ENCODE results near the gene COQ8A.

Gene COQ8A

DNA sequence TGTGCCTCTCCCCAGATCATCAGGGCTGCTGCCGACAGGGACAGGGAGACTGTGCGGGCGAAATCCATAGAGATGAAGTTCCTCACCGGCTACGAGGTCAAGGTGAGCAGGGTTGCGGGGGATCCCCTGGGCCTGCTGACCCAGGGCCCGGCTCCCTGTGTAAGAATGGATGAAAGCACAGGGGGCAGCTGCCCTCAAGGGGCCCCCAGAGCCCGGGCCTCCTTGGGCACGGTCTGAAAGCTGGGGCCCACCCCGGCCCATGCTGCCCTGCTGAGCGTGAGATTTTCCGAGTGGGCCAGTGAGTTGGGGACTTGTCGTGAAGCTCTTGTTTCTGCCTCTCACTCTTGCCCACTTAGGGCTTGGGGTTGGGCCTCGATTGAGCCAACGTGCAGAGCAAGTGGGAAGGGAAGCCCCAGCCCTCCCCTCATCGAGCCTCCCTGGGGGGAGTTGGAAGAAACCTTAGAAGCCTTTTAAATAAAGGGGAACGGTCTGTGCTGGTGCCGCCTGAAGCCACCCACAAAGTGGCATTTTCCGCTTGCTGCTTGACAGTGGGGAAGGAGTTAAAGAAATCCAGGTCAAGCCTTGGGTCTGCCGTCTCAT is 45.2 kb downstream of the COQ8A start:
- TF ChIP-seq, protein P1, sequence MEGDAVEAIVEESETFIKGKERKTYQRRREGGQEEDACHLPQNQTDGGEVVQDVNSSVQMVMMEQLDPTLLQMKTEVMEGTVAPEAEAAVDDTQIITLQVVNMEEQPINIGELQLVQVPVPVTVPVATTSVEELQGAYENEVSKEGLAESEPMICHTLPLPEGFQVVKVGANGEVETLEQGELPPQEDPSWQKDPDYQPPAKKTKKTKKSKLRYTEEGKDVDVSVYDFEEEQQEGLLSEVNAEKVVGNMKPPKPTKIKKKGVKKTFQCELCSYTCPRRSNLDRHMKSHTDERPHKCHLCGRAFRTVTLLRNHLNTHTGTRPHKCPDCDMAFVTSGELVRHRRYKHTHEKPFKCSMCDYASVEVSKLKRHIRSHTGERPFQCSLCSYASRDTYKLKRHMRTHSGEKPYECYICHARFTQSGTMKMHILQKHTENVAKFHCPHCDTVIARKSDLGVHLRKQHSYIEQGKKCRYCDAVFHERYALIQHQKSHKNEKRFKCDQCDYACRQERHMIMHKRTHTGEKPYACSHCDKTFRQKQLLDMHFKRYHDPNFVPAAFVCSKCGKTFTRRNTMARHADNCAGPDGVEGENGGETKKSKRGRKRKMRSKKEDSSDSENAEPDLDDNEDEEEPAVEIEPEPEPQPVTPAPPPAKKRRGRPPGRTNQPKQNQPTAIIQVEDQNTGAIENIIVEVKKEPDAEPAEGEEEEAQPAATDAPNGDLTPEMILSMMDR (IDR thresholded peaks at IDR 0.05; ENCODE audit: insufficient read depth, low read length) = no peak
- TF ChIP-seq, protein P2, sequence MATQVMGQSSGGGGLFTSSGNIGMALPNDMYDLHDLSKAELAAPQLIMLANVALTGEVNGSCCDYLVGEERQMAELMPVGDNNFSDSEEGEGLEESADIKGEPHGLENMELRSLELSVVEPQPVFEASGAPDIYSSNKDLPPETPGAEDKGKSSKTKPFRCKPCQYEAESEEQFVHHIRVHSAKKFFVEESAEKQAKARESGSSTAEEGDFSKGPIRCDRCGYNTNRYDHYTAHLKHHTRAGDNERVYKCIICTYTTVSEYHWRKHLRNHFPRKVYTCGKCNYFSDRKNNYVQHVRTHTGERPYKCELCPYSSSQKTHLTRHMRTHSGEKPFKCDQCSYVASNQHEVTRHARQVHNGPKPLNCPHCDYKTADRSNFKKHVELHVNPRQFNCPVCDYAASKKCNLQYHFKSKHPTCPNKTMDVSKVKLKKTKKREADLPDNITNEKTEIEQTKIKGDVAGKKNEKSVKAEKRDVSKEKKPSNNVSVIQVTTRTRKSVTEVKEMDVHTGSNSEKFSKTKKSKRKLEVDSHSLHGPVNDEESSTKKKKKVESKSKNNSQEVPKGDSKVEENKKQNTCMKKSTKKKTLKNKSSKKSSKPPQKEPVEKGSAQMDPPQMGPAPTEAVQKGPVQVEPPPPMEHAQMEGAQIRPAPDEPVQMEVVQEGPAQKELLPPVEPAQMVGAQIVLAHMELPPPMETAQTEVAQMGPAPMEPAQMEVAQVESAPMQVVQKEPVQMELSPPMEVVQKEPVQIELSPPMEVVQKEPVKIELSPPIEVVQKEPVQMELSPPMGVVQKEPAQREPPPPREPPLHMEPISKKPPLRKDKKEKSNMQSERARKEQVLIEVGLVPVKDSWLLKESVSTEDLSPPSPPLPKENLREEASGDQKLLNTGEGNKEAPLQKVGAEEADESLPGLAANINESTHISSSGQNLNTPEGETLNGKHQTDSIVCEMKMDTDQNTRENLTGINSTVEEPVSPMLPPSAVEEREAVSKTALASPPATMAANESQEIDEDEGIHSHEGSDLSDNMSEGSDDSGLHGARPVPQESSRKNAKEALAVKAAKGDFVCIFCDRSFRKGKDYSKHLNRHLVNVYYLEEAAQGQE (IDR thresholded peaks at IDR 0.05; ENCODE audit: insufficient replicate concordance, low read depth) = no peak
- TF ChIP-seq SPI1 (IDR thresholded peaks at IDR 0.05; ENCODE audit: borderline replicate concordance, low read depth) (no peak), POLR2AphosphoS5 (IDR thresholded peaks at IDR 0.05; ENCODE audit: low read depth) (no peak), GABPA (IDR thresholded peaks at IDR 0.05; ENCODE audit: low read depth) (no peak)
- Histone ChIP-seq H3K4me3 (replicated peaks; ENCODE audit: insufficient read depth, low read length) (no peak overlapping the region), H3K27me3 (ENCODE audit: insufficient read depth, poor library complexity, severe bottlenecking) (no peaks in the 10 kb centered on the region), H3K27ac (replicated peaks) (no peak overlapping the region)
- no peak for DNase-seq (ENCODE audit: low read depth in 1 of 2, low spot score in 1 of 2)

DNA sequence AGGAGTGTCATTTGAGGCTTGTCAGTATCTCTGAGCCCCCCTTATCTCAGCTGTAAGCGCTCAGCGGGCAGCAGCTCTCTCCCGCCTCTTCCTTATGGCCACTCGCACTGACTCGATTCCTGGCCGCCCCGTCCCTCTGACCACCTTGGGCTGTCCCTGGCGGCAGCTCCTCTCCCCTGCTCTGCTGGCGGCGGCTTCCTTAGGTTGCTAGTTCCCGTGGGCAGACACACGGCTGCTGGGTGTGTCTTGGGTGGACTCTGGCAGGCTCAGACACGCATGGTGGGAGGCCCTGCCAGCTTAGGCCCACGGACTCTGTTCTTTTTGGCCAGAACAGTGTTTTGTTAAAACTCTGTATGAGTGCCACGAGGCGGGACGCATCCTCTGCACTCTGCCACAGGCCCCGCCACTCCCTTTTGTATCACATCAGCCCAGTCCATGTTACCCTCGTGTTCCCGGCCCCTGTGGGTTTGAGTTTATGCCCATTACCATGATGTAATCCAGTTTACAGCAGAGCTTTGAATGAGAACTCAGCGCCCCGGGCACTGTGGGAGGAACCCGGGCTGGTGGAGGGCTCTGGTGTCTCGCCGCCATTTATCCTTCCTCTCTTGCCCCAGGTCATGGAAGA is 45.9 kb downstream of the COQ8A start:
- DNase-seq (ENCODE audit: low read depth in 1 of 2, low spot score in 1 of 2) = no peak
- Histone ChIP-seq H3K27ac (replicated peaks) (no peak overlapping the region), H3K4me3 (replicated peaks; ENCODE audit: insufficient read depth, low read length) (no peak overlapping the region), H3K27me3 (ENCODE audit: insufficient read depth, poor library complexity, severe bottlenecking) (no peaks in the 10 kb centered on the region)
- no peak for TF ChIP-seq GABPA (IDR thresholded peaks at IDR 0.05; ENCODE audit: low read depth)
- no peak; the same call in 1 of the 2 replicates for TF ChIP-seq POLR2AphosphoS5 (IDR thresholded peaks at IDR 0.05; ENCODE audit: low read depth)
- TF ChIP-seq, protein P1 (IDR thresholded peaks at IDR 0.05; ENCODE audit: insufficient read depth, low read length) = no peak
- TF ChIP-seq, protein P2 (IDR thresholded peaks at IDR 0.05; ENCODE audit: insufficient replicate concordance, low read depth) = no peak
- TF ChIP-seq SPI1 (IDR thresholded peaks at IDR 0.05; ENCODE audit: borderline replicate concordance, low read depth) = no peak

DNA sequence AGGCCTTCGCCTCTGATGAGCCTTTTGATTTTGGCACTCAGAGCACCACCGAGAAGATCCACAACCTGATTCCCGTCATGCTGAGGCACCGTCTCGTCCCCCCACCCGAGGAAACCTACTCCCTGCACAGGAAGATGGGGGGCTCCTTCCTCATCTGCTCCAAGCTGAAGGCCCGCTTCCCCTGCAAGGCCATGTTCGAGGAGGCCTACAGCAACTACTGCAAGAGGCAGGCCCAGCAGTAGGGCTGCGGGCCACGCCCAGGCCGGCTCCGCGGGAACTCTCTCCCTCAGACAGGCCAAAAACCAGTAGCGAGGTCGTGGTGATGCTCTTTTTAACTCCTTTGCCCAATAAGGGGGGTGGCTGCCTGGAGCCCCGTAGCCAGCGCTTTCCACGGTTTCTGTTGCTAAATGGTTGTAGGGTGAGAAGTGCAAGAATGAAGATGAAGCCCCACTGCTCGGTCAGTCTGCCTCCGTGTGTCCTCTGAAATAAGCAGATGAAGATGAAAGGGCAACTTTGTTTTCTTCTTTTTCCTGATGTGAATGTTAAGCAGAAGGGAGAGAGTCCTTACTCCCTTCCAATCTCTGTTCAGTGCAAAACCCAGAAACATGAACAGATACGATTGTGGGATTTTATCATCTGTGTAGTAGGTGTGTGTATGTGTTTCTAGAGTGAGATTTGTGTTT is 46.5 kb downstream of the COQ8A start:
- no peak for DNase-seq (ENCODE audit: low read depth in 1 of 2, low spot score in 1 of 2)
- Histone ChIP-seq H3K4me3 (replicated peaks; ENCODE audit: insufficient read depth, low read length) (no peak overlapping the region), H3K27me3 (ENCODE audit: insufficient read depth, poor library complexity, severe bottlenecking) (no peaks in the 10 kb centered on the region), H3K27ac (replicated peaks) (no peak overlapping the region)
- TF ChIP-seq GABPA (IDR thresholded peaks at IDR 0.05; ENCODE audit: low read depth) = no peak
- TF ChIP-seq, protein P1 (IDR thresholded peaks at IDR 0.05; ENCODE audit: insufficient read depth, low read length) = no peak
- no peak for TF ChIP-seq SPI1 (IDR thresholded peaks at IDR 0.05; ENCODE audit: borderline replicate concordance, low read depth)
- no peak for TF ChIP-seq POLR2AphosphoS5 (IDR thresholded peaks at IDR 0.05; ENCODE audit: low read depth)
- TF ChIP-seq, protein P2 (IDR thresholded peaks at IDR 0.05; ENCODE audit: insufficient replicate concordance, low read depth) = no peak
